ENCODE data around the gene C1orf35.

DNA sequence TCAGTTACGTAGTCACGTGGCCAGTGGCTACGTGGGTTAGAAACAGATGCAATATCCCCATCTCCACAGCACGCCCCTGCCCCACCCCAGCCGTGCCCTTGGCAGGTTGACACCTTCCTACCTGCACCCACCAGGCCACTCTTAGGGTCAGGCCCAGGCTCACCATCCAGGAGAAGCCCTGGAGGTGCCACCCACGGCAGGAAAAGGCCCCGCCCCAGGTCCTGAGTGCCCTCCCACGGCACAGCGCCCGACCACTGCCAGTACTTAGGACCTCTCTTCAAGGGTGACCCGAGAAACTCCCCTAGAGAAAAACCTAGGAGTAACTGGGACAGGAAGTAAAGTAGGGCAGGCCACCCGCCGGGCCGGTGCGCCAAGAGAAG lies 1.5 kb downstream of the C1orf35 start:
- TF ChIP-seq EP300 (IDR thresholded peaks at IDR 0.05; ENCODE audit: borderline replicate concordance) (no peak), TAF1 (IDR thresholded peaks at IDR 0.05; ENCODE audit: low read depth) (no peak), FOXM1 (IDR thresholded peaks at IDR 0.05; ENCODE audit: borderline replicate concordance, low read depth) (no peak), CEBPB (IDR thresholded peaks at IDR 0.05) (no peak), TEAD4 (IDR thresholded peaks at IDR 0.05) (no peak), RAD21 (IDR thresholded peaks at IDR 0.05; ENCODE audit: low read depth) (no peak)

Data from Ishikawa (cell line).